Ishikawa (cell line): Measurements from ENCODE around the gene PELI3.

ENCODE experiments used
- CREB1 ChIP-seq: IDR thresholded peaks from 2 replicates; pipeline ENCODE4 v1.6.1; 2012; ENCODE audit warnings: low read depth
- FOXM1 ChIP-seq: IDR thresholded peaks from 2 replicates; pipeline ENCODE4 v1.6.1; 2012; ENCODE audit warnings: low read depth, borderline replicate concordance
- NFIC ChIP-seq: IDR thresholded peaks from 2 replicates; pipeline ENCODE4 v1.6.1; 2012
- RAD21 ChIP-seq: IDR thresholded peaks from 2 replicates; pipeline ENCODE4 v1.6.1; 2012; ENCODE audit warnings: low read depth
- REST ChIP-seq: IDR thresholded peaks from 2 replicates; pipeline ENCODE4 v1.6.1; 2012; ENCODE audit warnings: low read depth, mild to moderate bottlenecking
- TCF12 ChIP-seq: IDR thresholded peaks from 2 replicates; pipeline ENCODE4 v1.6.1; 2012; ENCODE audit warnings: low read depth
- TEAD4 ChIP-seq: IDR thresholded peaks from 2 replicates; pipeline ENCODE4 v1.6.1; 2012
- ZBTB7A ChIP-seq: IDR thresholded peaks from 2 replicates; pipeline ENCODE4 v1.6.1; 2012; ENCODE audit warnings: low read depth
- TF ChIP-seq, protein P1 (sequence below): IDR thresholded peaks from 2 replicates; pipeline ENCODE4 v1.6.1; 2012

DNA sequence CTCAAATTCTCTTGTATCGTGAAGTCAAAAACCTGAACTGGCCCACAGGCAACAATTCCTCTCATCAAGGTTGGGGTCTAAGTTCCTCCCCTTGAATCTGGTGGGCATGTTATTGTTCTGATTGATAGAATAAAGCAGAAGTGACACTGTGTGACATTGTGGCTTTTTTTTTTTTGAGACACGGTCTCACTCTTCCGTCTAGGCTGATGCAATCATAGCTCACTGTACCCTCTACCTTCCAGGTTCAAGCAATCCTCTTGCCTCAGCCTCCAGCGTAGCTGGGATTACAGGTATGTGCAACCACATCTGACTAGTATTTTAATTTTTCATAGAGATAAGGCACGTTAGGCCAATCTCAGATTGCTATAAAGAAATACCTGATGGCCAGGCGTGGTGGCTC, 8.9 kb upstream of the PELI3 start:
- TF ChIP-seq RAD21 (no peak), TCF12 (no peak), CREB1 (no peak), REST (no peak), ZBTB7A (no peak), NFIC (no peak), TEAD4 (no peak), FOXM1 (no peak)
- TF ChIP-seq, protein P1, sequence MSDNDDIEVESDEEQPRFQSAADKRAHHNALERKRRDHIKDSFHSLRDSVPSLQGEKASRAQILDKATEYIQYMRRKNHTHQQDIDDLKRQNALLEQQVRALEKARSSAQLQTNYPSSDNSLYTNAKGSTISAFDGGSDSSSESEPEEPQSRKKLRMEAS = no peak
